Brain microvascular endothelial cell (primary cell): ENCODE measurements around the gene SUN2.

ENCODE experiments used
- DNase-seq: peaks from one replicate; pipeline ENCODE4 v3.0.0-alpha.2; 2020
- H3K27ac ChIP-seq: fragments of 250-450 bp; sonication (Bioruptor Pico); 2 replicates; pipeline ENCODE4 v1.5.1; 2020; ENCODE audit warnings: mild to moderate bottlenecking, moderate library complexity
- H3K27me3 ChIP-seq: fragments of 250-450 bp; sonication (Bioruptor Pico); replicated peaks from 2 replicates; pipeline ENCODE4 v1.5.1; 2020; ENCODE audit warnings: mild to moderate bottlenecking
- H3K36me3 ChIP-seq: fragments of 250-450 bp; sonication (Bioruptor Pico); replicated peaks from 2 replicates; pipeline ENCODE4 v1.5.1; 2020; ENCODE audit warnings: mild to moderate bottlenecking
- H3K4me3 ChIP-seq: 2 replicates; pipeline ENCODE4 v1.5.1; 2011; ENCODE audit warnings: low read depth, mild to moderate bottlenecking, control low read depth, low read length, moderate library complexity
- in situ Hi-C: cut with HindIII; loops from 2 replicates; pipeline ENCODE4 v1.10.0; 2017; ENCODE audit warnings: low sequenced_read_pairs, low pct_ligation_motif_present
- TF ChIP-seq, protein P1 (sequence below): IDR thresholded peaks from 2 replicates; pipeline ENCODE4 v1.5.1; 2011; ENCODE audit warnings: low read depth, mild to moderate bottlenecking, moderate library complexity, low read length, control low read depth, inconsistent platforms; ENCODE audit errors: missing control alignments

Gene SUN2

DNA sequence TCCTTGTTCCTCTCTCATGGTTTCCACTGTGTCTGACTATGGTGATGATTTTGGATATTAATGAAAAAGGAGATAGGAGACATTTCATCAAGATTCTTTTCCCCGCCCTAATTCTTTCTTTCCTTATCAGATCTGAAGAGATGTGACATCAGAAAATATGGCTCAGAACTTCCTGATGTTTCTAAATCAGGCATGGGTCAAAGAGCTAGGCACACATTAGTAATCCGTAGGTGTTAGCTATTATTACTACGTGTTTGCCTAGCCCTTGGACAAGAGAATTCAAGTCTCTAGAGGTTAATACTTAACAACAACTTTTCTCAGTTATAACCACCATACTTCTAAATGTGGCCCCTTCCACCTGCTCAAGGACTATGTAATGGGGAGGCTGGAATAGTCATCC lies 60.9 kb downstream of the SUN2 start:
- no peak for DNase-seq
- no peaks in the 10 kb centered on the region for H3K27me3 ChIP-seq

GRCh38 chr22:38694049-38694448 lies 61.7 kb downstream of the SUN2 start:
- Histone ChIP-seq H3K27me3 (no peaks in the 10 kb centered on the region), H3K4me3 (no peak overlapping the region), H3K27ac (no peak overlapping the region), H3K36me3 (peaks cover 30% of the 10 kb centered on the region)
- no peak for DNase-seq
- TF ChIP-seq, protein P1, sequence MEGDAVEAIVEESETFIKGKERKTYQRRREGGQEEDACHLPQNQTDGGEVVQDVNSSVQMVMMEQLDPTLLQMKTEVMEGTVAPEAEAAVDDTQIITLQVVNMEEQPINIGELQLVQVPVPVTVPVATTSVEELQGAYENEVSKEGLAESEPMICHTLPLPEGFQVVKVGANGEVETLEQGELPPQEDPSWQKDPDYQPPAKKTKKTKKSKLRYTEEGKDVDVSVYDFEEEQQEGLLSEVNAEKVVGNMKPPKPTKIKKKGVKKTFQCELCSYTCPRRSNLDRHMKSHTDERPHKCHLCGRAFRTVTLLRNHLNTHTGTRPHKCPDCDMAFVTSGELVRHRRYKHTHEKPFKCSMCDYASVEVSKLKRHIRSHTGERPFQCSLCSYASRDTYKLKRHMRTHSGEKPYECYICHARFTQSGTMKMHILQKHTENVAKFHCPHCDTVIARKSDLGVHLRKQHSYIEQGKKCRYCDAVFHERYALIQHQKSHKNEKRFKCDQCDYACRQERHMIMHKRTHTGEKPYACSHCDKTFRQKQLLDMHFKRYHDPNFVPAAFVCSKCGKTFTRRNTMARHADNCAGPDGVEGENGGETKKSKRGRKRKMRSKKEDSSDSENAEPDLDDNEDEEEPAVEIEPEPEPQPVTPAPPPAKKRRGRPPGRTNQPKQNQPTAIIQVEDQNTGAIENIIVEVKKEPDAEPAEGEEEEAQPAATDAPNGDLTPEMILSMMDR, result no peak
- in situ Hi-C loops, result no loop called here

More for the DNA sequence above, 60.9 kb downstream of the SUN2 start:
- in situ Hi-C loops, result no loop called here
- no peak overlapping the region for H3K27ac ChIP-seq
- TF ChIP-seq, protein P1, result no peak
- H3K36me3 ChIP-seq, result peaks cover 23% of the 10 kb centered on the region
- no peak overlapping the region for H3K4me3 ChIP-seq

DNA sequence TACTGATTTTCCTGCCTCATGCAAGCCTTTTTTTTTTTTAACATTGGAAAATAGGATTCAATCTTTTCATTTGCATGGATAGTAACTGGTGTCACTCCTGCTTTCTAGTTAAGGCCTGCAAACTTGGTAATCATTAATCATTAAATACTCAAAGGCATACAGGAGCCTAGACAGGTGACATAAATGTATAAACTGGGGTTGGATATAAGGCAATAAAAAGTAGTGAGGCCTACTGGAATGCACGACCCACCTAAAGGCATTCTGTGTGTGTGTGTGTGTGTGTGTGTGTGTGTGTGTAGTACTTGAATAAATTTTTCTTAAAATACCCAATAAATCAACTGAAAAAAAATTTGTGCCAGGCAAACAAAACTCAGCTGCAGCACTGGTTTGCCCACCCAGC lies 66.1 kb downstream of the SUN2 start:
- no peak for DNase-seq
- no peaks in the 10 kb centered on the region for H3K27me3 ChIP-seq
- no peak overlapping the region for H3K27ac ChIP-seq
- in situ Hi-C loops, result no loop called here
- TF ChIP-seq, protein P1, result no peak
- peaks cover 67% of the 10 kb centered on the region for H3K36me3 ChIP-seq
- H3K4me3 ChIP-seq, result no peak overlapping the region

DNA sequence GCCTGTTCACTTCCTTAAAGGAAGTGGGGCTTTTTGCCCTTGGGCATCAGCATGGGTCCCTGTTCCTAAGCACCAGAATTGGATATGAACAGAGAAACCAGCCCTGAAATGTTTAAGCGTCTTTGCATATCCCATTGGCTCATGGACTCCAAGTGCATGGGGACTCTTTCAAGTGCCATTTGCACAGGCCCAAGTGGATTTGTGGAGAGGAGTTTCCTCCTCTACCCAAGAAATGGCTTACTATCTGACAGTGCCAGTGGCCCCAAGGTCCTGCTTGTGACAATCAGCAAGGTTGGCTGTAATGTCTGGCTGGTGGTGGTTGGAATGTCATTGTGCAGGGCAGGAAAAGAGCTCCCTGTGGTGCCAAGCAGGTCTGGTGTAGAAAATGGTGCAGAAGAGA lies 70.0 kb downstream of the SUN2 start:
- Histone ChIP-seq H3K27me3 (no peaks in the 10 kb centered on the region), H3K27ac (no peak overlapping the region), H3K4me3 (no peak overlapping the region), H3K36me3 (peaks cover 55% of the 10 kb centered on the region)
- in situ Hi-C loops, result no loop called here
- DNase-seq, result no peak
- TF ChIP-seq, protein P1, result no peak

- no peak for DNase-seq
- H3K36me3 ChIP-seq, result peaks cover 51% of the 10 kb centered on the region
- no peak overlapping the region for H3K4me3 ChIP-seq
- H3K27ac ChIP-seq, result no peak overlapping the region
- TF ChIP-seq, protein P1, result no peak
- no peaks in the 10 kb centered on the region for H3K27me3 ChIP-seq
- in situ Hi-C loops, result no loop called here
Measured at GRCh38 chr22:38684895-38685294, 70.9 kb downstream of the SUN2 start.
